Panc1 (cell line): Measurements from ENCODE around the gene CARD10. TPM values are rescaled to one million over a fixed set of nuclear protein-coding genes. Genes with fewer than 3 reads are reported as not detected.

Experiments
- ATAC-seq: fragments of 200-7000 bp; cut with Tn5 transposase; 2 replicates; pipeline ENCODE4 v1.9.1; 2020; ENCODE audit warnings: mild to moderate bottlenecking, moderate library complexity
- BruUV-seq: library from RNA; stranded (reverse); fragments of 400-500 nt; replicated peaks from 2 replicates; lab custom pipeline; 2021; lab: Mats Ljungman, UMichigan
- CTCF ChIA-PET: fragments of 300-600 bp; sonication (Branson Sonifier 250); formaldehyde crosslinking; loops from one replicate; lab custom pipeline; 2022; ENCODE audit warnings: antibody characterized with exemption; lab: Charles Lee
- POLR2A ChIA-PET: fragments of 300-600 bp; sonication (Branson Sonifier 250); formaldehyde crosslinking; loops from one replicate; lab custom pipeline; 2022; ENCODE audit warnings: antibody characterized with exemption; lab: Charles Lee
- DNase-seq: peaks from one replicate; pipeline ENCODE4 v3.0.0-alpha.2; 2010; ENCODE audit warnings: low read depth, low spot score
- H3K27ac ChIP-seq: 2 replicates; pipeline ENCODE4 v1.5.1; 2011; ENCODE audit warnings: mild to moderate bottlenecking, low read length, inconsistent platforms
- H3K27me3 ChIP-seq: fragments of 200-500 bp; sonication (Bioruptor generic); 2 replicates; pipeline ENCODE4 v1.6.0; 2014; ENCODE audit warnings: low read length, inconsistent platforms; ENCODE audit not compliant: control insufficient read depth, insufficient read depth
- H3K36me3 ChIP-seq: fragments of 200-500 bp; sonication (Bioruptor generic); 2 replicates; pipeline ENCODE4 v1.5.1; 2014; ENCODE audit warnings: inconsistent platforms, mild to moderate bottlenecking, low read length, moderate library complexity; ENCODE audit not compliant: control insufficient read depth, insufficient read depth
- H3K4me1 ChIP-seq: 2 replicates; pipeline ENCODE4 v1.5.1; 2011; ENCODE audit warnings: inconsistent platforms, mild to moderate bottlenecking, low read length, moderate library complexity; ENCODE audit not compliant: control insufficient read depth, insufficient read depth
- H3K4me3 ChIP-seq, 2 experiments: 2 replicates each; pipeline ENCODE4 v1.5.1; 2011 to 2012; ENCODE audit warnings: low read depth in 2 of 2, low read length in 2 of 2, mild to moderate bottlenecking in 2 of 2, inconsistent platforms in 1 of 2, moderate library complexity in 1 of 2
- H3K9me3 ChIP-seq: fragments of 200-500 bp; sonication (Bioruptor generic); 2 replicates; pipeline ENCODE4 v1.5.1; 2014; ENCODE audit warnings: low read depth, mild to moderate bottlenecking, inconsistent platforms, low read length, moderate library complexity; ENCODE audit not compliant: control insufficient read depth, insufficient read depth
- CTCF ChIP-seq: fragments of 450-650 bp; IDR thresholded peaks from 2 replicates; pipeline ENCODE4 v1.5.1; 2017; ENCODE audit warnings: mild to moderate bottlenecking
- POLR2AphosphoS5 ChIP-seq: IDR thresholded peaks from 2 replicates; pipeline ENCODE4 v1.6.1; 2012; ENCODE audit warnings: mild to moderate bottlenecking, low read depth, low read length, moderate library complexity
- REST ChIP-seq, 2 experiments: IDR thresholded peaks; 2 replicates each; pipeline ENCODE4 v1.6.1; 2011 to 2012; ENCODE audit warnings: low read depth in 2 of 2, control low read depth in 1 of 2, low read length in 1 of 2, mild to moderate bottlenecking in 1 of 2, moderate library complexity in 1 of 2; ENCODE audit not compliant: insufficient read depth in 1 of 2
- SIN3A ChIP-seq: IDR thresholded peaks from 2 replicates; pipeline ENCODE4 v1.6.1; 2012; ENCODE audit warnings: low read depth, mild to moderate bottlenecking, low read length, moderate library complexity, borderline replicate concordance; ENCODE audit not compliant: insufficient read depth
- TCF7L2 ChIP-seq: IDR thresholded peaks from 2 replicates; pipeline ENCODE4 v1.6.1; 2011; ENCODE audit warnings: mild to moderate bottlenecking, low read depth, low read length, inconsistent platforms
- in situ Hi-C: cut with HindIII; loops from 2 replicates; pipeline ENCODE4 v1.10.0; 2016; ENCODE audit warnings: low sequenced_read_pairs, low pct_unique_long_range_greater_than_20kb
- intact Hi-C: fragments of 100-400 bp; cut with micrococcal nuclease; formaldehyde crosslinking; loops from one replicate; pipeline ENCODE4 v1.10.0; 2022; ENCODE audit not compliant: unreplicated experiment
- total RNA-seq: library from RNA; stranded (reverse); gene quantifications from one replicate; pipeline ENCODE4 v1.2.1, GENCODE V29; 2021; ENCODE audit not compliant: unreplicated experiment

Gene CARD10
- total RNA-seq, 1 experiment from 2014 or later, result 43.1 TPM

- TF ChIP-seq REST (IDR thresholded peaks at IDR 0.05; ENCODE audit: insufficient read depth in 1 of 2, low read depth in 2 of 2, low read length in 1 of 2), result no peak
- TF ChIP-seq POLR2AphosphoS5, result no peak
- TF ChIP-seq SIN3A, result no peak
- TF ChIP-seq CTCF, result no peak
- no peak for TF ChIP-seq TCF7L2
- ATAC-seq (0 out of 2 replicates have a peak, but pooled peaks have one; percentile 22), DNase-seq (no peak)
- H3K4me1 ChIP-seq, result no peaks in the 10 kb centered on the region
- H3K27ac ChIP-seq, result no peak overlapping the region
- ChIA-PET POLR2A (no interaction called here), CTCF (no interaction called here)
- no TSS peak for BruUV-seq
- H3K27me3 ChIP-seq, result no peaks in the 10 kb centered on the region
- H3K4me3 ChIP-seq, result no peak overlapping the region
- no peaks in the 10 kb centered on the region for H3K36me3 ChIP-seq
- no peaks in the 10 kb centered on the region; the same call in 1 of the 2 replicates for H3K9me3 ChIP-seq
- in situ Hi-C loops (no loop called here), intact Hi-C loops (no loop called here)
Observed at GRCh38 chr22:37448516-37449127, 70.6 kb downstream of the CARD10 start.

GRCh38 chr22:37445501-37445900 lies 73.7 kb downstream of the CARD10 start:
- Histone ChIP-seq H3K4me1 (no peaks in the 10 kb centered on the region), H3K27ac (no peak overlapping the region), H3K36me3 (no peaks in the 10 kb centered on the region), H3K27me3 (no peaks in the 10 kb centered on the region), H3K4me3 (no peak overlapping the region), H3K9me3 (no peaks in the 10 kb centered on the region)
- ChIA-PET POLR2A (no interaction called here), CTCF (no interaction called here)
- intact Hi-C loops (no loop called here), in situ Hi-C loops (no loop called here)
- DNase-seq (no peak), ATAC-seq (no peak)
- BruUV-seq, result no TSS peak
- TF ChIP-seq TCF7L2 (no peak), POLR2AphosphoS5 (no peak), CTCF (no peak), SIN3A (no peak), REST (IDR thresholded peaks at IDR 0.05; ENCODE audit: insufficient read depth in 1 of 2, low read depth in 2 of 2, low read length in 1 of 2) (no peak)
